IPS-18c (cell line): ENCODE results near the gene ACP4.
"Not testable (repeated sequence)": the region's sequence is repeated elsewhere in the genome, so short reads cannot be mapped to it uniquely, and the experiment has no call there.

Source experiments
- H3K4me3 ChIP-seq: 2 replicates; pipeline ENCODE4 v1.7.0; 2013; ENCODE audit warnings: low read depth, mild to moderate bottlenecking, low read length, moderate library complexity; ENCODE audit not compliant: insufficient read depth
- H3K9me3 ChIP-seq: one replicate; pipeline ENCODE4 v1.6.1; 2013; ENCODE audit warnings: mild to moderate bottlenecking, low read length, moderate library complexity; ENCODE audit not compliant: control insufficient read depth, insufficient read depth

The ACP4 gene

DNA sequence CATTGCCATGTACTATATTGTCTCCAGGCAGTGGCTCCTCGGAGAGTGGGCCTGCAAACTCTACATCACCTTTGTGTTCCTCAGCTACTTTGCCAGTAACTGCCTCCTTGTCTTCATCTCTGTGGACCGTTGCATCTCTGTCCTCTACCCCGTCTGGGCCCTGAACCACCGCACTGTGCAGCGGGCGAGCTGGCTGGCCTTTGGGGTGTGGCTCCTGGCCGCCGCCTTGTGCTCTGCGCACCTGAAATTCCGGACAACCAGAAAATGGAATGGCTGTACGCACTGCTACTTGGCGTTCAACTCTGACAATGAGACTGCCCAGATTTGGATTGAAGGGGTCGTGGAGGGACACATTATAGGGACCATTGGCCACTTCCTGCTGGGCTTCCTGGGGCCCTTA lies 19.3 kb upstream of the ACP4 start:
- Histone ChIP-seq H3K4me3 (no peak overlapping the region), H3K9me3 (no peaks in the 10 kb centered on the region)

- H3K9me3 ChIP-seq: no peaks in the 10 kb centered on the region
These were observed 17.7 kb upstream of the ACP4 start for GRCh38 chr19:50772476-50772875.

GRCh38 chr19:50772912-50773311 lies 17.3 kb upstream of the ACP4 start:
- H3K9me3 ChIP-seq, H3K4me3 ChIP-seq: not testable (repeated sequence)

More at GRCh38 chr19:50772476-50772875, 17.7 kb upstream of the ACP4 start:
- H3K4me3 ChIP-seq: no peak overlapping the region

DNA sequence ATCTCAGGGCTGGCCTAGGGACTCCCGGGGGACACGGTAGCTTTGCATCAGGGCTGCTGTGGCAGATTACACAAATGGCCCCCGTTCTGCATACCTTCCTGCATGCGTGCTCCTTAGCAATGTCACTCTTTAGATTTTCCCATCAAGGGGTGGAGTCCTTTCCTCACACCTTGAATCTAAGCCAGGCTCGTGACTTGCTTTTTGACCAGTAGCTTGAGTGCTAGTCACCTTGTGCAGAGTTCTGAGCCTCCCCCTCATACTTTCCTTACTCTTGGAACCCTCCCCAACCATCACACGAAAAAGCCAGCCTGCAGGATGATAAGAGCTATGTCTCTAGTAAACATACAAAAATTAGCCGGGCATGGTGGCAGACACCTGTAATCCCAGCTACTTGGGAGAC lies 16.8 kb upstream of the ACP4 start:
- H3K4me3 ChIP-seq, H3K9me3 ChIP-seq: not testable (repeated sequence)

DNA sequence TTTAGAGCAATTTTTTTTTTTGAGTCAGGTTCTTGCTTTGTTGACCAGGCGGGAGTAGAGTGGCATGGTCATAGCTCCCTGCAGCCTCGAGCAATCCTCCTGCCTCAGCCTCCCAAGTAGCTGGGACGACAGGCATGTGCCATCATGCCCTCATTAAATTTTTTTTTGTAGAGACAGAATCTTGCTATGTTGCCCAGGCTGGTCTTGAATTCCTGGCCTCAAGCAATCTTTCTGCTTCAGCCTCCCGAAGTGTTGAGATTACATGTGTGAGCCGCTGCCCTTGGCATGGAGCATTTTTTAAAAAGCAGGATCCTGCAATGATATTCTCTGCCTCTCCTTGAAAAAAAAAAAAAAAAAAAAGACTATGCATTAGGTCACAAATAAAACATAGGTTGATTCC lies 14.1 kb upstream of the ACP4 start:
- Histone ChIP-seq H3K4me3 (no peak overlapping the region), H3K9me3 (no peaks in the 10 kb centered on the region)

GRCh38 chr19:50777261-50777660 lies 13.0 kb upstream of the ACP4 start:
- no peak overlapping the region for H3K4me3 ChIP-seq
- H3K9me3 ChIP-seq: no peaks in the 10 kb centered on the region

DNA sequence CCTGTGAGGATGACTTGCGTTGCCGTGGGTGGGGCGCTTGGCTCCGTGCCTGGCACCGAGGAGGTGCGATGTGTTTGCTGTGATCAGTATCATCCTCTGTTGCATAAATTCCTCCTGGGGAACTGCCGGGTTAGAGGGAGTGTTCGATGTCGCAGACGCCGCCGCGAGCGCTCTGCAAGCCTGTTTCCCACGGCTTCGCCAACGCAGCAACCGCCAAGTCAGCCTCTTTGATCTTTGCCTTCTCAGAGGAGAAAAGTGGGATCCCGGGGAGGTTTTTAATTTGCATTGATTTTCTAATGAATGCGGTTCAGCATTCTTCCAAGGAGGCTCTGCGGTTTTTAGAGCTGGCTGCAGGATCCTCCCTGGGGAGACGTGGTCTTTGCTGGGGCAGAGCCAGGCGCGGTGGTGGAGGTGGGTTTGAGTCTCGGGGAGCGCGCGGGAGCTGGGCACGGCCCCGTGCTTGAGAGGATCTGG lies 12.3 kb upstream of the ACP4 start:
- Histone ChIP-seq H3K4me3 (no peak overlapping the region; the same call in 1 of the 2 replicates), H3K9me3 (no peaks in the 10 kb centered on the region)

GRCh38 chr19:50778906-50779430 lies 11.2 kb upstream of the ACP4 start:
- H3K9me3 ChIP-seq: no peaks in the 10 kb centered on the region
- no peak overlapping the region for H3K4me3 ChIP-seq

DNA sequence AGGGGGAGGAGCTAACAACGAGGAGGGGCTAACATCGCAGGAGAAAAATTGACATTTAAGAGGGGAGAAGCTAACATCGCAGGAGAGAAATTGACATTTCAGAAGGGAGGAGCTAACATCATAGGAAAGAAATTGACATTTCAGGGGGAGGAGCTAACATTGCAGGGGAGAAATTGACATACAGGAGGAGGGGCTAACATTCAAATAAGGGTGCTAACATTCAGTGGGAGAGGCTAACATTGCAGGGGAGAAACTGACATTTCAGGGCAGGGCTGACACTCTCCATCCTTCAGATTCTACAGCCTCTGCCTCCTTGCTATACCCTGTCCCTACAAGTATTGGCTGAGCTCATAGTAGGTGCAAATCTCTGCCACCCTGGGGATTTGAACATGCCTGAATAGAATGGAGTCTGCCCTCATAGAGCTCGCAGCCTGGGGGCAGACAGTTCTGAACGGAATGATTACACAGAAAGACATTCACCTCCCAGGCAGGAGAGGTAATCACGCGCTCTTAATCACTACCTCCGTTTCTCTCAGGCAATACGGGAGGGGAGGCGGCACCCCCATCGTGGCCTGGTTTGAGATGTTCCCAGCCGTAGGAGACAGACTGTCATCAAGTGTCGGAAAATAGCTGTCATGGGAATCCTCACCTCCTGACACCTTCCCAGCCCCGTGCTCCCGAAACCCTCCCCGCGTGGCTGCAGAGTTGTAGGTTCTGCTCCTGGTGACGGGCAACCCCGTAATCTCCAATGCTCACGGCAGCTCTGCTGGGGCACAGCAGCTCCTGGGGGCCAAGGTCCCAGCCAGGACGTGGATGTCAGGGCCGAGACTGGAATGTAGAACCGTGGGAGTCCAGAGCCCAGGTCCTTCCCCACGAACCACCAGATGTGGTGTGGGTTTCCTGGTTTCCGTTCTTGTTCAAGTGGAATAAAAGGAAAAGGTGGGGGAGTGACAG lies 10.4 kb upstream of the ACP4 start:
- Histone ChIP-seq H3K9me3 (no peaks in the 10 kb centered on the region), H3K4me3 (no peak overlapping the region)

GRCh38 chr19:50780753-50781435 lies 9.3 kb upstream of the ACP4 start:
- no peak overlapping the region for H3K4me3 ChIP-seq
- no peaks in the 10 kb centered on the region for H3K9me3 ChIP-seq

DNA sequence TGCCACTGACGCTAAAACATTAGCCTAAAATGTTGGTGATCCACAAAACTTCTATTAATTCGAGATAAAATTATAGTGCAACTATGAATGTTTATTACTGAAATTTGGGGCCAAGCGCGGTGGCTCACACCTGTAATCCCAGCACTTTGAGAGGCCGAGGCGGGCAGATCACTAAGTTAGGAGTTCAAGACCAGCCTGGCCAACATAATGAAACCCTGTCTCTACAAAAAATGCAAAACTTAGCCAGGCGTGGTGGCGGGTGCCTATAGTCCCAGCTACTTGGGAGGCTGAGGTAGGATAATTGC lies 6.4 kb upstream of the ACP4 start:
- not testable (repeated sequence) for H3K9me3 ChIP-seq, H3K4me3 ChIP-seq

- no peak overlapping the region for H3K4me3 ChIP-seq
- no peaks in the 10 kb centered on the region for H3K9me3 ChIP-seq
These were observed 5.5 kb upstream of the ACP4 start for GRCh38 chr19:50784710-50785109.

- no peak overlapping the region for H3K4me3 ChIP-seq
- no peaks in the 10 kb centered on the region for H3K9me3 ChIP-seq
These were observed 4.9 kb upstream of the ACP4 start for GRCh38 chr19:50785329-50785728.

GRCh38 chr19:50790922-50791467 lies 780 bp downstream of the ACP4 start:
- Histone ChIP-seq H3K9me3 (no peaks in the 10 kb centered on the region), H3K4me3 (no peak overlapping the region)

GRCh38 chr19:50791594-50792271 lies 1.5 kb downstream of the ACP4 start:
- H3K4me3 ChIP-seq: no peak overlapping the region

GRCh38 chr19:50792272-50793250 lies 2.3 kb downstream of the ACP4 start:
- Histone ChIP-seq H3K9me3 (no peaks in the 10 kb centered on the region), H3K4me3 (no peak overlapping the region)

More at GRCh38 chr19:50791594-50792271, 1.5 kb downstream of the ACP4 start:
- no peaks in the 10 kb centered on the region for H3K9me3 ChIP-seq
